ENCODE data around the gene PLCB4. TPM values are rescaled to one million over a fixed set of nuclear protein-coding genes. Genes with fewer than 3 reads are reported as not detected.

The PLCB4 gene
- total RNA-seq, 4 donors from 2014 or later = 20.6 to 45.9 (median 34.2) TPM

DNA sequence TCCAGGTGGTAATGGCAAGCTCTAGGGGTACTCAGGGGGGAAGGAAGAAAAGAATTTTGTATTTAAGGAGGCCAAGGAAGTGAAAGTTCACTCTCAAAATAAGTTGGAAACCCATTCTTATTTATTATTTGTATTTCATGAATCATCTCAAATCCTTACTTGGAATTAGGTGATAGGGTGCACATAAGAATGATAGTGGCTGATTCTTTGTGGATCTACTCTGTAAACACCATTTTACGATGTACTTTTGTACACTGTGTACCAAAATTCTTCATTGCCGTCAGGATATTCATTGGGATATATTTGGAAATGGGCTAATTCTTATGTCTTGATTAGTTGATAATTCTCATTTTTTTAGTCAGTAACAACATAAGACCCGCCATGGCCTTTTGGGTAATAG is 266.0 kb downstream of the PLCB4 start:
- Histone ChIP-seq H3K36me3 (no peaks in the 10 kb centered on the region), H3K27me3 (no peaks in the 10 kb centered on the region), H3K9me3 (no peaks in the 10 kb centered on the region), H3K27ac (peak overlapping the region; percentile 80 to 83 (median 80)), H3K4me1 (peaks cover 3 to 47% (median 26%) of the 10 kb centered on the region in 4 donors), H3K4me3 (peak overlapping the region in 3 of 4 donors; percentile 16 to 28 (median 17))
- no peak for DNase-seq
- TF ChIP-seq, protein P1, sequence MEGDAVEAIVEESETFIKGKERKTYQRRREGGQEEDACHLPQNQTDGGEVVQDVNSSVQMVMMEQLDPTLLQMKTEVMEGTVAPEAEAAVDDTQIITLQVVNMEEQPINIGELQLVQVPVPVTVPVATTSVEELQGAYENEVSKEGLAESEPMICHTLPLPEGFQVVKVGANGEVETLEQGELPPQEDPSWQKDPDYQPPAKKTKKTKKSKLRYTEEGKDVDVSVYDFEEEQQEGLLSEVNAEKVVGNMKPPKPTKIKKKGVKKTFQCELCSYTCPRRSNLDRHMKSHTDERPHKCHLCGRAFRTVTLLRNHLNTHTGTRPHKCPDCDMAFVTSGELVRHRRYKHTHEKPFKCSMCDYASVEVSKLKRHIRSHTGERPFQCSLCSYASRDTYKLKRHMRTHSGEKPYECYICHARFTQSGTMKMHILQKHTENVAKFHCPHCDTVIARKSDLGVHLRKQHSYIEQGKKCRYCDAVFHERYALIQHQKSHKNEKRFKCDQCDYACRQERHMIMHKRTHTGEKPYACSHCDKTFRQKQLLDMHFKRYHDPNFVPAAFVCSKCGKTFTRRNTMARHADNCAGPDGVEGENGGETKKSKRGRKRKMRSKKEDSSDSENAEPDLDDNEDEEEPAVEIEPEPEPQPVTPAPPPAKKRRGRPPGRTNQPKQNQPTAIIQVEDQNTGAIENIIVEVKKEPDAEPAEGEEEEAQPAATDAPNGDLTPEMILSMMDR (IDR thresholded peaks at IDR 0.05) = no peak
- TF ChIP-seq EP300 (IDR thresholded peaks at IDR 0.05; ENCODE audit: low read depth) (no peak), POLR2AphosphoS5 (IDR thresholded peaks at IDR 0.05) (no peak)
- 40 to 62% methylated on average over 3 of the region's 3 CpGs for WGBS, 2 donors (ENCODE audit: low coverage in 1 of 2)
- intact Hi-C loops (cut with DNase I; ENCODE audit: low total_unique reads) (no loop called here), in situ Hi-C loops (cut with MboI; ENCODE audit: low pct_ligation_motif_present in 1 of 4, low pct_unique_long_range_greater_than_20kb in 1 of 4, low sequenced_read_pairs in 3 of 4) (no loop called here)

- no peak for DNase-seq
- H3K36me3 ChIP-seq = no peaks in the 10 kb centered on the region
- no peak overlapping the region for H3K4me3 ChIP-seq
- H3K4me1 ChIP-seq = peaks cover 0 to 26% (median under 1%) of the 10 kb centered on the region in 4 donors
- in situ Hi-C loops (cut with MboI; ENCODE audit: low pct_ligation_motif_present in 1 of 4, low pct_unique_long_range_greater_than_20kb in 1 of 4, low sequenced_read_pairs in 3 of 4) (no loop called here), intact Hi-C loops (cut with DNase I; ENCODE audit: low total_unique reads) (no loop called here)
- TF ChIP-seq EP300 (IDR thresholded peaks at IDR 0.05; ENCODE audit: low read depth) (no peak), POLR2A (IDR thresholded peaks at IDR 0.05) (no peak)
- no peaks in the 10 kb centered on the region for H3K27me3 ChIP-seq
- no peaks in the 10 kb centered on the region for H3K9me3 ChIP-seq
- no peak overlapping the region for H3K27ac ChIP-seq
These were observed 269.2 kb downstream of the PLCB4 start for GRCh38 chr20:9338101-9338500.

DNA sequence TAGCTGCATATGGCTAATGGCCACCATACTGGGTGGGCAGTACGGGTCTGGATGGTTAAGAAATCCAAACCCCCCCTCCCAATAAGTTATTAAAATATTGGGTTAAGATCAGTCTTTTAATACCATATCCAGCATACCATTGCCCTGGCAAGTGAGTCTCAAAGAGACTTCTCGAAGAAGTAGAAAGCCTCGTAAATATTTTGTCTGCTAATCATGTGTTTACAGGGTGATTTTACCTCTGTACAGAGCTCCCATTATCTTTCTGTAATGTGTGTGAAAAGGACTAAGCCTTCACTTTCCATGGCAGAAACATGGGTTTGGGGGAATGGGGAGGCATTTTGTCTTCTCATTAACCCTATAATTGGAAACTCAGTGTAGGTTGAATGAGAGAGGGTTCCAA is 270.8 kb downstream of the PLCB4 start:
- intact Hi-C loops (cut with DNase I; ENCODE audit: low total_unique reads) (no loop called here), in situ Hi-C loops (cut with MboI; ENCODE audit: low pct_ligation_motif_present in 1 of 4, low pct_unique_long_range_greater_than_20kb in 1 of 4, low sequenced_read_pairs in 3 of 4) (loop anchor here in 1 of 4 donors (10.0 kb wide), 1 partner anchor 125 kb away; no protein-coding TSS in a partner anchor)
- Histone ChIP-seq H3K27me3 (no peaks in the 10 kb centered on the region), H3K9me3 (no peaks in the 10 kb centered on the region), H3K4me3 (no peak overlapping the region), H3K4me1 (peaks cover 0 to 32% (median 5%) of the 10 kb centered on the region in 4 donors), H3K36me3 (no peaks in the 10 kb centered on the region), H3K27ac (no peak overlapping the region)
- 63 to 89% methylated on average over 1 to 3 of the region's 3 CpGs for WGBS, 2 donors (ENCODE audit: low coverage in 1 of 2)
- TF ChIP-seq POLR2A (IDR thresholded peaks at IDR 0.05) (no peak), EP300 (IDR thresholded peaks at IDR 0.05; ENCODE audit: low read depth) (no peak), POLR2AphosphoS5 (IDR thresholded peaks at IDR 0.05) (no peak)
- TF ChIP-seq, protein P1 (IDR thresholded peaks at IDR 0.05) = no peak
- DNase-seq = no peak

- Histone ChIP-seq H3K4me3 (no peak overlapping the region), H3K4me1 (peaks cover 0 to 22% (median 7%) of the 10 kb centered on the region in 4 donors), H3K9me3 (no peaks in the 10 kb centered on the region), H3K27ac (no peak overlapping the region), H3K36me3 (no peaks in the 10 kb centered on the region), H3K27me3 (no peaks in the 10 kb centered on the region)
- DNase-seq = no peak
- TF ChIP-seq POLR2AphosphoS5 (IDR thresholded peaks at IDR 0.05) (no peak), POLR2A (IDR thresholded peaks at IDR 0.05) (no peak), EP300 (IDR thresholded peaks at IDR 0.05; ENCODE audit: low read depth) (no peak)
- TF ChIP-seq, protein P1 (IDR thresholded peaks at IDR 0.05) = no peak
- in situ Hi-C loops (cut with MboI; ENCODE audit: low pct_ligation_motif_present in 1 of 4, low pct_unique_long_range_greater_than_20kb in 1 of 4, low sequenced_read_pairs in 3 of 4) (loop anchor here in 1 of 4 donors (10.0 kb wide), 1 partner anchor 128 kb away; no protein-coding TSS in a partner anchor), intact Hi-C loops (cut with DNase I; ENCODE audit: low total_unique reads) (no loop called here)
- WGBS, 2 donors (ENCODE audit: low coverage in 1 of 2) = 60 to 76% methylated on average over 2 of the region's 2 CpGs
These were observed 273.8 kb downstream of the PLCB4 start for GRCh38 chr20:9342651-9343050.

Measured in transverse colon (tissue), 4 donors.